Vagina (tissue), 2 donors: ENCODE measurements around the gene FHDC1.

ENCODE experiments used
- POLR2AphosphoS5 ChIP-seq, 2 donors: sonication (generic); formaldehyde crosslinking; IDR thresholded peaks; one replicate each; pipeline ENCODE4 v1.9.0; 2017; ENCODE audit warnings: antibody characterized with exemption in 2 of 2, mild to moderate bottlenecking in 2 of 2, low read depth in 1 of 2; ENCODE audit not compliant: insufficient read depth in 1 of 2
- TF ChIP-seq, protein P1 (sequence below), 3 experiments: fragments of 450-650 bp in 2 of 3; fragments of 200-600 bp in 1 of 3; sonication (generic) in 1 of 3; IDR thresholded peaks; one replicate each; pipeline ENCODE4 v1.5.1; 2017 to 2019; ENCODE audit warnings: antibody characterized with exemption in 3 of 3, mild to moderate bottlenecking in 2 of 3, moderate library complexity in 2 of 3

DNA sequence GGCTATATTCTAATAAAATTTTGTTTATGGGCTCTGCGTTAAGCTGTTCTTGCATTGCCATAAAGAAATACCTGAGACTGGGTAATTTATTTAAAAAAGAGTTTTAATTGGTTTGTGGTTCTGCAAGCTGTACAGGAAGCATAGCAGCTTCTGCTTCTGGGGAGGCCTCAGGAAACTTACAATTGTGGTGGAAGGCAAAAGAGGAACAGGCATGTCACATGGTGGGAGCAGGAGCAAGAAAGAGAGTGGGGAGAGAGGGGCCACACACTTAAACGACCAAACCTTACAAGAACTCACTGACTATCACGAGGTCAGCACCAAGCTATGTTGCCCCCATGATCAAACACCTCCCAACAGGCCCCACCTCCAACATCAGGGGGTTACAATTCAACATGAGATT, 74.0 kb downstream of the FHDC1 start:
- TF ChIP-seq POLR2AphosphoS5 (IDR thresholded peaks at IDR 0.05; ENCODE audit: insufficient read depth in 1 of 2, low read depth in 1 of 2), result no peak
- TF ChIP-seq, protein P1, sequence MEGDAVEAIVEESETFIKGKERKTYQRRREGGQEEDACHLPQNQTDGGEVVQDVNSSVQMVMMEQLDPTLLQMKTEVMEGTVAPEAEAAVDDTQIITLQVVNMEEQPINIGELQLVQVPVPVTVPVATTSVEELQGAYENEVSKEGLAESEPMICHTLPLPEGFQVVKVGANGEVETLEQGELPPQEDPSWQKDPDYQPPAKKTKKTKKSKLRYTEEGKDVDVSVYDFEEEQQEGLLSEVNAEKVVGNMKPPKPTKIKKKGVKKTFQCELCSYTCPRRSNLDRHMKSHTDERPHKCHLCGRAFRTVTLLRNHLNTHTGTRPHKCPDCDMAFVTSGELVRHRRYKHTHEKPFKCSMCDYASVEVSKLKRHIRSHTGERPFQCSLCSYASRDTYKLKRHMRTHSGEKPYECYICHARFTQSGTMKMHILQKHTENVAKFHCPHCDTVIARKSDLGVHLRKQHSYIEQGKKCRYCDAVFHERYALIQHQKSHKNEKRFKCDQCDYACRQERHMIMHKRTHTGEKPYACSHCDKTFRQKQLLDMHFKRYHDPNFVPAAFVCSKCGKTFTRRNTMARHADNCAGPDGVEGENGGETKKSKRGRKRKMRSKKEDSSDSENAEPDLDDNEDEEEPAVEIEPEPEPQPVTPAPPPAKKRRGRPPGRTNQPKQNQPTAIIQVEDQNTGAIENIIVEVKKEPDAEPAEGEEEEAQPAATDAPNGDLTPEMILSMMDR (IDR thresholded peaks at IDR 0.05), result no peak
